ENCODE results near the gene NLRP4. TPM values are rescaled to one million over a fixed set of nuclear protein-coding genes. Genes with fewer than 3 reads are reported as not detected.

NLRP4 gene
- total RNA-seq: not detected
- long read RNA-seq, donor 1: 0 reads
- long read RNA-seq, donor 2: 0 reads

DNA sequence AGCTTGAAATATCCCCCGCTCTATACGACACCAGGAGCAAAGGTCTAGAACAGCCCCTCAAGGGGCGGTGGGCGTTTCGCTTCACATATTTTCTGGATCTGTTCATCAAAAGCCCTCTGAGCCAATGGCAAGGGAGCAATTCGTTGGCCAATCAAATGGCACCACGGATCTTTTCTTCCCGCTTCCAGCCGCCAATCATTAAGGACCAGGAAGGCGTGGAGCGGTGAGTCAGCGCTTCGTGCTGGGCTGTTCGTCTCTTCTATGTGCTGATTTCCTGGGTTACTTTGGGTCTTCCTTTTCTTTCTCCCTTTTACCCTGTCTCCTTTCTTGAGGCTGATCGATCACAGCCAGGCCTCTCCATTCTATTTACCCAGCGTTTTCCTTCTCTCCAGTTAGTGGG is at the start of gene NLRP4:
Gene NLRP4 (plus strand): TSS at position 201 of the 400 bp plus-strand sequence. CDS start 15,541 bp downstream, outside the sequence.
- Histone ChIP-seq H3K36me3 (ENCODE audit: low read depth) (no peaks in the 10 kb centered on the region), H3K4me3 (no peak within 1 kb of the TSS), H3K9me3 (no peaks in the 10 kb centered on the region), H3K4me1 (ENCODE audit: low read depth) (no peaks in the 10 kb centered on the region)
- intact Hi-C loops (cut with DNase I, micrococcal nuclease): no loop called here
- no peak for TF ChIP-seq CTCF (IDR thresholded peaks at IDR 0.05)
- DNase-seq: no peak
- no peak for ATAC-seq

GRCh38 chr19:55795021-55795420 is 41.3 kb upstream of the NLRP4 start:
- H3K9me3 ChIP-seq: no peaks in the 10 kb centered on the region
- no peaks in the 10 kb centered on the region for H3K4me1 ChIP-seq (ENCODE audit: low read depth)
- no peak overlapping the region for H3K4me3 ChIP-seq
- no peaks in the 10 kb centered on the region for H3K36me3 ChIP-seq (ENCODE audit: low read depth)
- no peak for TF ChIP-seq CTCF (IDR thresholded peaks at IDR 0.05)
- DNase-seq: no peak
- intact Hi-C loops (cut with DNase I, micrococcal nuclease): no loop called here
- ATAC-seq: no peak

DNA sequence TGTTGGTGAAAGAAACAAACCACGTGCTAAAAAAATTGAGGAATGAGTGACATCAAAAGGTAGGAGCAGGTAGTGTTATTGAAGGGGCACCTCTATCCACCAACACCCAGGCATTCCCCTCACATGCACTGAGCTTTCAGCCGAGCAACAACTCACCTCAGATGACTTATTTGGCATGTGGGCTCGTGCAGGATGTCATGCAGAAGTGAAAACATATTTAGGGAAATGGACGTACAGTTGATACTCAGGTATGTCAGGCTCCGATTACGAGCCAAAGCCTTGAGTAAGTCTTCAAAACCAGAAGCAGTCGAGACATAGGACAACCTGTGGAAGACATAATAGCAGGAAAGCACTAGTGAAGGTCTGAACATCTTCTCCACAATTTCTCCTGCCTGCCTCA is 34.9 kb upstream of the NLRP4 start:
- no peak for TF ChIP-seq CTCF (IDR thresholded peaks at IDR 0.05)
- Histone ChIP-seq H3K36me3 (ENCODE audit: low read depth) (no peaks in the 10 kb centered on the region), H3K4me3 (no peak overlapping the region), H3K4me1 (ENCODE audit: low read depth) (no peaks in the 10 kb centered on the region), H3K9me3 (no peaks in the 10 kb centered on the region)
- ATAC-seq: no peak
- DNase-seq: no peak
- intact Hi-C loops (cut with DNase I, micrococcal nuclease): no loop called here

GRCh38 chr19:55802281-55802680 is 34.1 kb upstream of the NLRP4 start:
- no peaks in the 10 kb centered on the region for H3K36me3 ChIP-seq (ENCODE audit: low read depth)
- no peak for DNase-seq
- no peak overlapping the region for H3K4me3 ChIP-seq
- intact Hi-C loops (cut with DNase I, micrococcal nuclease): no loop called here
- TF ChIP-seq CTCF (IDR thresholded peaks at IDR 0.05): no peak
- ATAC-seq: no peak
- H3K4me1 ChIP-seq (ENCODE audit: low read depth): no peaks in the 10 kb centered on the region
- H3K9me3 ChIP-seq: no peaks in the 10 kb centered on the region

GRCh38 chr19:55809381-55810058 is 26.8 kb upstream of the NLRP4 start:
- intact Hi-C loops (cut with DNase I, micrococcal nuclease): no loop called here
- peak; percentile 99 for ATAC-seq
- DNase-seq: peak; percentile 62 to 78 (median 74)
- H3K9me3 ChIP-seq: no peaks in the 10 kb centered on the region
- H3K4me3 ChIP-seq: no peak overlapping the region
- no peaks in the 10 kb centered on the region for H3K36me3 ChIP-seq (ENCODE audit: low read depth)
- TF ChIP-seq CTCF (IDR thresholded peaks at IDR 0.05): peak; percentile 27
- no peaks in the 10 kb centered on the region for H3K4me1 ChIP-seq (ENCODE audit: low read depth)

All from mucosa of descending colon (tissue), 3 donors.